Measurements from ENCODE around the gene LRRC15. TPM values are rescaled to one million over a fixed set of nuclear protein-coding genes. Genes with fewer than 3 reads are reported as not detected.
A peak's percentile ranks its signal among the peaks of the same experiment; 100 is the strongest.

Gene LRRC15
- total and polyA plus RNA-seq, 2 experiments from 2014 or later, result not detected

- no peaks in the 10 kb centered on the region for H3K36me3 ChIP-seq (replicated peaks; ENCODE audit: insufficient read depth, low read depth)
- DNase-seq (ENCODE audit: low spot score), result peak; percentile 92
These were observed 36.1 kb downstream of the LRRC15 start for GRCh38 chr3:194333212-194333980.

GRCh38 chr3:194332858-194333211 is 36.7 kb downstream of the LRRC15 start:
- peak overlapping the region; percentile 8 for H3K4me3 ChIP-seq
- H3K27ac ChIP-seq, result no peak overlapping the region
- no peak for DNase-seq (ENCODE audit: low spot score)
- H3K9me3 ChIP-seq (ENCODE audit: low read depth), result no peaks in the 10 kb centered on the region
- no peaks in the 10 kb centered on the region for H3K27me3 ChIP-seq
- H3K79me2 ChIP-seq, result no peaks in the 10 kb centered on the region
- H2AFZ ChIP-seq, result peak overlapping the region; percentile 70
- WGBS (ENCODE audit: low lambda C conversion rate, missing lambda C conversion rate), result 63% methylated on average over 7 of the region's 7 CpGs
- TF ChIP-seq CTCF (IDR thresholded peaks at IDR 0.05; ENCODE audit: poor library complexity) (no peak), EZH2 (IDR thresholded peaks at IDR 0.05; ENCODE audit: borderline replicate concordance) (no peak), EZH2phosphoT487 (IDR thresholded peaks at IDR 0.05; ENCODE audit: low read depth, severe bottlenecking, unreplicated experiment) (no peak)
- no peaks in the 10 kb centered on the region for H3K9me2 ChIP-seq (replicated peaks; ENCODE audit: insufficient read depth)
- no peaks in the 10 kb centered on the region for H3K36me3 ChIP-seq (replicated peaks; ENCODE audit: insufficient read depth, low read depth)
- H3K4me1 ChIP-seq (ENCODE audit: insufficient read depth), result peaks cover 10% of the 10 kb centered on the region
- H3K4me2 ChIP-seq, result peak overlapping the region; percentile 94
- H4K20me1 ChIP-seq (ENCODE audit: insufficient read depth, poor library complexity, severe bottlenecking), result no peaks in the 10 kb centered on the region

More at GRCh38 chr3:194333212-194333980, 36.1 kb downstream of the LRRC15 start:
- Histone ChIP-seq H3K27me3 (no peaks in the 10 kb centered on the region), H2AFZ (peak overlapping the region; percentile 70), H3K9me3 (ENCODE audit: low read depth) (no peaks in the 10 kb centered on the region), H3K9me2 (replicated peaks; ENCODE audit: insufficient read depth) (no peaks in the 10 kb centered on the region), H3K27ac (no peak overlapping the region), H3K4me2 (peak overlapping the region; percentile 94), H3K4me3 (peak overlapping the region; percentile 50), H3K4me1 (ENCODE audit: insufficient read depth) (peaks cover 10% of the 10 kb centered on the region), H4K20me1 (ENCODE audit: insufficient read depth, poor library complexity, severe bottlenecking) (no peaks in the 10 kb centered on the region), H3K79me2 (no peaks in the 10 kb centered on the region)
- WGBS (ENCODE audit: low lambda C conversion rate, missing lambda C conversion rate), result 3% methylated on average over 69 of the region's 69 CpGs
- TF ChIP-seq CTCF (IDR thresholded peaks at IDR 0.05; ENCODE audit: poor library complexity) (peak; percentile 99), EZH2 (IDR thresholded peaks at IDR 0.05; ENCODE audit: borderline replicate concordance) (no peak)

GRCh38 chr3:194330579-194330978 is 39.0 kb downstream of the LRRC15 start:
- Histone ChIP-seq H3K4me1 (ENCODE audit: insufficient read depth) (peaks cover 7% of the 10 kb centered on the region), H4K20me1 (ENCODE audit: insufficient read depth, poor library complexity, severe bottlenecking) (no peaks in the 10 kb centered on the region), H3K9me3 (ENCODE audit: low read depth) (no peaks in the 10 kb centered on the region), H3K27me3 (no peaks in the 10 kb centered on the region), H3K9me2 (replicated peaks; ENCODE audit: insufficient read depth) (no peaks in the 10 kb centered on the region), H3K27ac (no peak overlapping the region), H2AFZ (no peak overlapping the region), H3K36me3 (replicated peaks; ENCODE audit: insufficient read depth, low read depth) (no peaks in the 10 kb centered on the region), H3K4me3 (no peak overlapping the region), H3K79me2 (no peaks in the 10 kb centered on the region), H3K4me2 (no peak overlapping the region)
- DNase-seq (ENCODE audit: low spot score), result no peak
- 75% methylated on average over 4 of the region's 4 CpGs for WGBS (ENCODE audit: low lambda C conversion rate, missing lambda C conversion rate)
- TF ChIP-seq EZH2 (IDR thresholded peaks at IDR 0.05; ENCODE audit: borderline replicate concordance), result no peak
- TF ChIP-seq CTCF (IDR thresholded peaks at IDR 0.05; ENCODE audit: poor library complexity), result no peak
- TF ChIP-seq EZH2phosphoT487 (IDR thresholded peaks at IDR 0.05; ENCODE audit: low read depth, severe bottlenecking, unreplicated experiment), result no peak

All from hepatocyte (in vitro differentiated cells).